ENCODE data around the gene TSSK2.
A peak's percentile ranks its signal among the peaks of the same experiment; 100 is the strongest.

Gene TSSK2

GRCh38 chr22:19098157-19098556, 33.0 kb upstream of the TSSK2 start:
- Histone ChIP-seq H3K27me3 (replicated peaks; ENCODE audit: control insufficient read depth, insufficient read depth, low read length) (no peaks in the 10 kb centered on the region), H3K4me3 (replicated peaks; ENCODE audit: low read depth, low read length) (no peak overlapping the region), H3K36me3 (ENCODE audit: control insufficient read depth, insufficient read depth, low read length) (0 out of 2 replicates have a peak, but pooled peaks cover 3% of the 10 kb centered on the region)
- no peak for DNase-seq (ENCODE audit: extremely low read depth, insufficient read length)
- no peak for TF ChIP-seq CTCF (IDR thresholded peaks at IDR 0.05; ENCODE audit: insufficient read depth, low read length, poor library complexity, severe bottlenecking)

- Histone ChIP-seq H3K27me3 (replicated peaks; ENCODE audit: control insufficient read depth, insufficient read depth, low read length) (no peaks in the 10 kb centered on the region), H3K36me3 (ENCODE audit: control insufficient read depth, insufficient read depth, low read length) (peaks cover 2% of the 10 kb centered on the region; the same call in 1 of the 2 replicates), H3K4me3 (replicated peaks; ENCODE audit: low read depth, low read length) (no peak overlapping the region)
- TF ChIP-seq CTCF (IDR thresholded peaks at IDR 0.05; ENCODE audit: insufficient read depth, low read length, poor library complexity, severe bottlenecking), result no peak
- DNase-seq (ENCODE audit: extremely low read depth, insufficient read length), result no peak
Observed at GRCh38 chr22:19103880-19104821, 27.0 kb upstream of the TSSK2 start.

- no peak for TF ChIP-seq CTCF (IDR thresholded peaks at IDR 0.05; ENCODE audit: insufficient read depth, low read length, poor library complexity, severe bottlenecking)
- no peaks in the 10 kb centered on the region for H3K27me3 ChIP-seq (replicated peaks; ENCODE audit: control insufficient read depth, insufficient read depth, low read length)
- no peak for DNase-seq (ENCODE audit: extremely low read depth, insufficient read length)
- no peak overlapping the region for H3K4me3 ChIP-seq (replicated peaks; ENCODE audit: low read depth, low read length)
- peaks cover 2% of the 10 kb centered on the region; the same call in 1 of the 2 replicates for H3K36me3 ChIP-seq (ENCODE audit: control insufficient read depth, insufficient read depth, low read length)
Observed at GRCh38 chr22:19105456-19105855, 25.7 kb upstream of the TSSK2 start.

DNA sequence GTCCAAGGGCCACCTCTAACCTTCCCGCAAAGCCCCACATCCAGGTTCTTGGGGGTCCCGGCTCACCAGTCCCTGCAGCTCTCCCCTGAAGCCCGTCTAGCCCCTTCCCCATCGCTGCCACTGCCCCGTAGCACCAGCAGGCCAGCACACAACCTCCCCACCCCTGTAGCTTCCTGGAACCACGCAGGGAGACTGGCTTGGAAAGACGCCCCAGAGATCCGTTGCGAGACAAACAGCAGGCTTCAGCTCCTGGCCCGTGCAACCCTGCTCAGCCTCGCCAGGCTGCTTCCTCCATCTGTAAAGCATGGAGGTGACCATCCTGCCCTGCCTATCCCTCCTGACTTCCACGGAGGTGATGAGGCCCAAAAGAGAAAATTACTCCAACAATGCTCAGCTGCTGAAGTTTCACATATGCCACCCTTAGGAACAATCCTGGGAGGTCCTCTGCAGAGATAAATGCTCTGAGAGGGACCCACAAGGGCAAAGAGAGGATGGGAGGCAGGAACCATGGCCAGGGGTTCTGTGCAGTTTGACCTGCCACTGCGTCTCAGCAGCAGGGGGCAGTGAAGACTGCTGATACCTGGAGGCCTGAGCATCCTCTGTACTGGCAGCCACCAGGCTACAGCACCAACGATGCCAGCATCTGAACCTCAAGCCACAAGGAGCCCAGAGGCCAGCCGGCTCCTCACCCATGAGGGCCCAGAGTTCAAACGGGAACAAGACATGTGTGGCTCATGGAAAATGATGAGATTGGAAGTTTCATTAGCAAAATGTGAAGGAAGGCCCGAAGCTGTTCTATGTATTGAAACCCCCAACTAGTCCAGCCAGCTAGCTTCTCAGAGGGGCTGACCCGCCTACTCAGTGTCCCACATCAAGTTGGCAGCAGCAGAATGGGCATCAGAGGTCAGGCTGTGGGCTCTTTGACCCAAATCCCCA, 25.0 kb upstream of the TSSK2 start:
- no peaks in the 10 kb centered on the region for H3K27me3 ChIP-seq (replicated peaks; ENCODE audit: control insufficient read depth, insufficient read depth, low read length)

More for the DNA sequence above, 25.0 kb upstream of the TSSK2 start:
- Histone ChIP-seq H3K4me3 (replicated peaks; ENCODE audit: low read depth, low read length) (no peak overlapping the region), H3K36me3 (ENCODE audit: control insufficient read depth, insufficient read depth, low read length) (peaks cover 2% of the 10 kb centered on the region; the same call in 1 of the 2 replicates)
- DNase-seq (ENCODE audit: extremely low read depth, insufficient read length), result no peak
- TF ChIP-seq CTCF (IDR thresholded peaks at IDR 0.05; ENCODE audit: insufficient read depth, low read length, poor library complexity, severe bottlenecking), result peak; percentile 69

Measured in GM06990 (cell line).